Stimulated activated CD8-positive, alpha-beta memory T cell treated with anti-CD3 and anti-CD28 coated beads, Interleukin-2, amount 100 ng/mL, for 48 hours (primary cell): Measurements from ENCODE around the gene CTNNA3.
"Not testable (repeated sequence)": the region's sequence is repeated elsewhere in the genome, so short reads cannot be mapped to it uniquely, and the experiment has no call there.

Experiments
- DNase-seq, 2 donors: peaks; one replicate each; pipeline ENCODE4 v3.0.0-alpha.2; 2020; ENCODE audit warnings: low read depth in 2 of 2

Gene CTNNA3

GRCh38 chr10:67696029-67696428 is at the start of gene CTNNA3:
CTNNA3 (minus strand) TSS chr10:67696195.
- DNase-seq: no peak

- no peak for DNase-seq
Observed at GRCh38 chr10:67735430-67735829, 39.4 kb upstream of the CTNNA3 start.

- DNase-seq: no peak
Observed at GRCh38 chr10:67733511-67733910, 37.5 kb upstream of the CTNNA3 start.

- no peak for DNase-seq
Observed at GRCh38 chr10:67725567-67725966, 29.6 kb upstream of the CTNNA3 start.

GRCh38 chr10:67723601-67724000 is 27.6 kb upstream of the CTNNA3 start:
- no peak for DNase-seq

GRCh38 chr10:67722113-67722512 is 26.1 kb upstream of the CTNNA3 start:
- no peak for DNase-seq

- not testable (repeated sequence) for DNase-seq
Observed at GRCh38 chr10:67716455-67716854, 20.5 kb upstream of the CTNNA3 start.

- DNase-seq: no peak
Observed at GRCh38 chr10:67705921-67706320, 9.9 kb upstream of the CTNNA3 start.

- DNase-seq: not testable (repeated sequence)
Observed at GRCh38 chr10:67699613-67700270, 3.7 kb upstream of the CTNNA3 start.

GRCh38 chr10:67698164-67698563 is 2.2 kb upstream of the CTNNA3 start:
- DNase-seq: no peak

GRCh38 chr10:67697724-67698131 is 1.7 kb upstream of the CTNNA3 start:
- DNase-seq: no peak

GRCh38 chr10:67696679-67697078 is 684 bp upstream of the CTNNA3 start:
- no peak for DNase-seq

GRCh38 chr10:67695555-67695954 is 440 bp downstream of the CTNNA3 start:
- no peak for DNase-seq

- not testable (repeated sequence) for DNase-seq
Observed at GRCh38 chr10:67691861-67692260, 4.1 kb downstream of the CTNNA3 start.

- DNase-seq: not testable (repeated sequence)
Observed at GRCh38 chr10:67690540-67690939, 5.5 kb downstream of the CTNNA3 start.

- DNase-seq: not testable (repeated sequence)
Observed at GRCh38 chr10:67684140-67684539, 11.9 kb downstream of the CTNNA3 start.

- no peak for DNase-seq
Observed at GRCh38 chr10:67678335-67678974, 17.5 kb downstream of the CTNNA3 start.

GRCh38 chr10:67676208-67676825 is 19.7 kb downstream of the CTNNA3 start:
- DNase-seq: no peak

- no peak for DNase-seq
Observed at GRCh38 chr10:67670401-67670800, 25.6 kb downstream of the CTNNA3 start.

- DNase-seq: no peak
Observed at GRCh38 chr10:67669978-67670377, 26.0 kb downstream of the CTNNA3 start.

GRCh38 chr10:67668448-67668847 is 27.5 kb downstream of the CTNNA3 start:
- DNase-seq: no peak

- no peak for DNase-seq
Observed at GRCh38 chr10:67667035-67667425, 29.0 kb downstream of the CTNNA3 start.

GRCh38 chr10:67666416-67667034 is 29.5 kb downstream of the CTNNA3 start:
- DNase-seq: no peak
